Measurements from ENCODE around the gene NAB2. TPM values are rescaled to one million over a fixed set of nuclear protein-coding genes. Genes with fewer than 3 reads are reported as not detected.

Gene NAB2
- polyA plus RNA-seq, 3 donors: 1.00 to 8.3 (median 2.7) TPM

GRCh38 chr12:57128519-57129247, 39.8 kb downstream of the NAB2 start:
- TF ChIP-seq CTCF (IDR thresholded peaks at IDR 0.05): no peak
- H4K20me1 ChIP-seq (ENCODE audit: insufficient read depth, low read length): peaks cover 38% of the 10 kb centered on the region
- peaks cover 5 to 30% (median 26%) of the 10 kb centered on the region in 3 donors for H3K27me3 Mint-ChIP-seq (ENCODE audit: low read depth in 3 of 3)

GRCh38 chr12:57129321-57129842, 40.5 kb downstream of the NAB2 start:
- peaks cover 45% of the 10 kb centered on the region for H4K20me1 ChIP-seq (ENCODE audit: insufficient read depth, low read length)
- H3K36me3 ChIP-seq (replicated peaks in 1 of 2; ENCODE audit: control insufficient read depth in 1 of 2, insufficient read depth in 2 of 2, low read length in 2 of 2): peaks cover 8 to 30% of the 10 kb centered on the region in 2 donors
- H3K4me3 Mint-ChIP-seq: peak overlapping the region; percentile 93 to 95
- peaks cover 59% of the 10 kb centered on the region for H3K79me2 ChIP-seq (ENCODE audit: insufficient read depth, low read length)
- peaks cover 44 to 61% of the 10 kb centered on the region in 2 donors for H3K4me1 ChIP-seq (ENCODE audit: control insufficient read depth in 1 of 2, insufficient read depth in 2 of 2, low read length in 2 of 2)
- no peak for TF ChIP-seq CTCF (IDR thresholded peaks at IDR 0.05)
- no peak overlapping the region for H2AFZ ChIP-seq (ENCODE audit: insufficient read depth, low read depth, low read length, poor library complexity, severe bottlenecking)
- WGBS (ENCODE audit: insufficient coverage): 16% methylated on average over 5 of the region's 12 CpGs
- H3K27ac Mint-ChIP-seq: peak overlapping the region; percentile 90 to 98 (median 95)
- no peak for DNase-seq
- H3K27me3 Mint-ChIP-seq (ENCODE audit: low read depth in 3 of 3): peaks cover 3 to 27% (median 24%) of the 10 kb centered on the region in 3 donors
- peak overlapping the region; percentile 75 for H3K9ac ChIP-seq (ENCODE audit: insufficient read depth, low read length, poor library complexity, severe bottlenecking)
- intact Hi-C loops (cut with micrococcal nuclease): loop anchor here in 1 of 2 donors (5.0 kb wide), 1 partner anchor 33 kb away; no protein-coding TSS in a partner anchor
- peaks cover 36 to 39% of the 10 kb centered on the region in 2 donors for H3K36me3 Mint-ChIP-seq
- peaks cover 0 to 4% (median 0%) of the 10 kb centered on the region in 7 donors for H3K9me3 Mint-ChIP-seq
- peaks cover 0 to 16% of the 10 kb centered on the region in 2 donors for H3K27me3 ChIP-seq (ENCODE audit: control insufficient read depth in 2 of 2, insufficient read depth in 2 of 2, low read length in 2 of 2)
- peak overlapping the region; percentile 100 for H3K4me2 ChIP-seq (replicated peaks; ENCODE audit: extremely low read depth, low read length, poor library complexity, severe bottlenecking)
- no peaks in the 10 kb centered on the region for H3K9me3 ChIP-seq (replicated peaks in 1 of 2; ENCODE audit: control insufficient read depth in 1 of 2, insufficient read depth in 1 of 2, low read length in 2 of 2)
- peaks cover 58% of the 10 kb centered on the region for H3K4me1 Mint-ChIP-seq
- H3K4me3 ChIP-seq (replicated peaks in 1 of 3; ENCODE audit: low read depth in 2 of 3, low read length in 3 of 3): peak overlapping the region; percentile 82 to 98 (median 92)
- H3K27ac ChIP-seq (ENCODE audit: low read depth in 1 of 2, low read length in 2 of 2): peak overlapping the region; percentile 80 to 84

More at GRCh38 chr12:57128519-57129247, 39.8 kb downstream of the NAB2 start:
- H3K27me3 ChIP-seq (ENCODE audit: control insufficient read depth in 2 of 2, insufficient read depth in 2 of 2, low read length in 2 of 2): peaks cover 0 to 16% of the 10 kb centered on the region in 2 donors
- H2AFZ ChIP-seq (ENCODE audit: insufficient read depth, low read depth, low read length, poor library complexity, severe bottlenecking): peak overlapping the region; percentile 24
- H3K4me3 ChIP-seq (replicated peaks in 1 of 3; ENCODE audit: low read depth in 2 of 3, low read length in 3 of 3): peak overlapping the region; percentile 82 to 98 (median 92)
- H3K79me2 ChIP-seq (ENCODE audit: insufficient read depth, low read length): peaks cover 52% of the 10 kb centered on the region
- peak overlapping the region; percentile 79 to 98 (median 94) for H3K27ac Mint-ChIP-seq
- H3K4me1 ChIP-seq (ENCODE audit: control insufficient read depth in 1 of 2, insufficient read depth in 2 of 2, low read length in 2 of 2): peaks cover 44 to 54% of the 10 kb centered on the region in 2 donors
- H3K36me3 ChIP-seq (replicated peaks in 1 of 2; ENCODE audit: control insufficient read depth in 1 of 2, insufficient read depth in 2 of 2, low read length in 2 of 2): peaks cover 8 to 24% of the 10 kb centered on the region in 2 donors
- H3K36me3 Mint-ChIP-seq: peaks cover 30 to 33% of the 10 kb centered on the region in 2 donors
- H3K9ac ChIP-seq (ENCODE audit: insufficient read depth, low read length, poor library complexity, severe bottlenecking): peak overlapping the region; percentile 75
- no peak for DNase-seq
- peak overlapping the region; percentile 80 to 84 for H3K27ac ChIP-seq (ENCODE audit: low read depth in 1 of 2, low read length in 2 of 2)
- 2% methylated on average over 7 of the region's 35 CpGs for WGBS (ENCODE audit: insufficient coverage)
- H3K4me2 ChIP-seq (replicated peaks; ENCODE audit: extremely low read depth, low read length, poor library complexity, severe bottlenecking): peak overlapping the region; percentile 100
- peaks cover 0 to 8% (median 2%) of the 10 kb centered on the region in 7 donors for H3K9me3 Mint-ChIP-seq
- peaks cover 0 to 3% of the 10 kb centered on the region in 2 donors for H3K9me3 ChIP-seq (replicated peaks in 1 of 2; ENCODE audit: control insufficient read depth in 1 of 2, insufficient read depth in 1 of 2, low read length in 2 of 2)
- intact Hi-C loops (cut with micrococcal nuclease): loop anchor here in 1 of 2 donors (5.0 kb wide), 1 partner anchor 34 kb away; no protein-coding TSS in a partner anchor
- H3K4me3 Mint-ChIP-seq: peak overlapping the region; percentile 93 to 95
- peaks cover 51% of the 10 kb centered on the region for H3K4me1 Mint-ChIP-seq
